HPDE6-E6E7 (cell line): ENCODE results near the gene OR1E2.
"Not testable (repeated sequence)": the region's sequence is repeated elsewhere in the genome, so short reads cannot be mapped to it uniquely, and the experiment has no call there.

Experiments used
- DNase-seq: peaks from one replicate; pipeline ENCODE4 v3.0.0; 2011; ENCODE audit warnings: missing footprints; ENCODE audit errors: extremely low spot score

OR1E2 gene

GRCh38 chr17:3397801-3398200 lies 35.8 kb downstream of the OR1E2 start:
- not testable (repeated sequence) for DNase-seq

GRCh38 chr17:3389791-3390190 lies 43.9 kb downstream of the OR1E2 start:
- no peak for DNase-seq

GRCh38 chr17:3385869-3386816 lies 47.5 kb downstream of the OR1E2 start, which contains the start of gene OR3A2:
Gene OR3A2, minus strand, starts transcription at chr17:3386308.
- no peak for DNase-seq
